ENCODE data around the gene BRF1. TPM values are rescaled to one million over a fixed set of nuclear protein-coding genes. Genes with fewer than 3 reads are reported as not detected.

The BRF1 gene
- total RNA-seq, 1 donor from 2014 or later = 17.7 TPM

DNA sequence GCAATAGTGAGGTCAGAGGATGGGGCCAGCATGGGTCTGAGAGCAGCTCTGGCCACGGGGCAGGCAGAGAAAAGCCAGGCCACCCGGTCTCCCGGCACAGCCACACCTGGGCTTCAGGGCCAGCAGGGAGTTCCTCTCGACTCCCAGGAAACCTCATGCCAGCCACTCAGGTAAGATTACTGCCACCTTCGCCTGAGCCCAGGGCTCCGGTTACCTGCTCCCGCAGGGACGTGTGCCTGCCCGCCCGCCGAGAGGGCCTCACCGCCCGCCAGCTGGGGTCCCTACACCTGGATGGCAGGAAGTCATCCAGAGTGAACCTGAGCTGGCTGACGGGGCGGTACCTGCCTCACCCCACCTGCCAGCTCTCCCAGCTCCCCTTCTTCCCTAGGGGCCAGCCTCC is 139.5 kb downstream of the BRF1 start:
- DNase-seq (ENCODE audit: low spot score) = no peak
- intact Hi-C loops (cut with DNase I) = no loop called here

DNA sequence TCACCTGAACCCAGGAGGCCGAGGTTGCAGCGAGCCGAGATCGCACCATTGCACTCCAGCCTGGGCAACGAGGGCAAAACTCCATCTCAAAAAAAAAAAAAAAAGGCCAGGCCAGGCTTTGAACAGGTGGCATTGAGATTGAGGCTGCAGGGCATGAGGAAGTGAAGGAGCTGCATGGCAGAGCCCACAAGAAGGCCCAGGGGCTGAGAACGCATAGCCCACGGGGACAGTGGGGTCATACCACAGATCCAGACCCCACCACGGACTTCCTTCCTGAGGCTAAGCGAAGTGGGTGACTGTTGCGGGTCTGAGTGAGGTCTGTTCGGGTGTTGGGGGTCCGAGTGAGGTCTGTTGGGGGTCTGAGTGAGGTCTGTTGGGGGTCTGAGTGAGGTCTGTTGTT is 140.0 kb downstream of the BRF1 start:
- intact Hi-C loops (cut with DNase I) = no loop called here
- DNase-seq (ENCODE audit: low spot score) = no peak

DNA sequence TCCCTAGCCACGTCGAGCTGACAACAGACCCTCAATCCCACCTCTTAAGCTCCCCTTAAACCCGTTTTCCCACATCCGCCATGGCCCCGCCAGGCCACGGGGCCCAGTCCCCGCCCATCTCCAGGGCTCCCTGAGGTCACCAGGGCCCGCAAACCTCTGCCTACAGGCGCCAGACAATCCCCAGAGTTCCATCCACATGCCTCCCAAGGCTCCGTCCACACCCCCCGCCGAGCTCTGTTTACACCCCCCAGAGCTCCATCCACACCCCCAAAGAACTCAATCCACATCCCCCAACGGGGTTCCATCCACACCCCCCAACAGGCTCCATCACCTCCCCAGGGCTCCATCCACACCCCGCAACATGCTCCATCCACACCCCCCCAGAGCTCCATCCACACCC is 141.5 kb downstream of the BRF1 start:
- DNase-seq (ENCODE audit: low spot score) = no peak
- intact Hi-C loops (cut with DNase I) = no loop called here

Other genes with a start within 250 kb of the BRF1 start
- gene GPR132, start 235.6 kb downstream of the BRF1 start, total RNA-seq = 0.73 TPM
- 36.7 TPM for gene JAG2, start 132.2 kb downstream of the BRF1 start, total RNA-seq
- gene NUDT14, start 119.7 kb downstream of the BRF1 start, total RNA-seq = 27.1 TPM
- gene BTBD6, start 52.5 kb downstream of the BRF1 start, total RNA-seq = 34.9 TPM
- 55.1 TPM for gene PACS2, start 13.7 kb upstream of the BRF1 start, total RNA-seq
- gene TEX22, start 97.5 kb upstream of the BRF1 start, total RNA-seq = 0.46 TPM
- gene MTA1, start 118.8 kb upstream of the BRF1 start, total RNA-seq = 140 TPM
- 918 TPM for gene CRIP2, start 173.8 kb upstream of the BRF1 start, total RNA-seq
- gene CRIP1, start 185.9 kb upstream of the BRF1 start, total RNA-seq = 68.2 TPM
- gene TEDC1, start 190.2 kb upstream of the BRF1 start, total RNA-seq = 3.8 TPM
- gene TMEM121, start 225.6 kb upstream of the BRF1 start, total RNA-seq = 1.3 TPM